Body of pancreas (tissue), 4 donors: ENCODE results near the gene TRAK1.

Experiments used
- POLR2A ChIP-seq, 3 donors: fragments of 450-650 bp; IDR thresholded peaks; one replicate each; pipeline ENCODE4 v1.6.1; 2016; ENCODE audit warnings: antibody characterized with exemption in 3 of 3, mild to moderate bottlenecking in 2 of 3
- TF ChIP-seq, protein P1 (sequence below), 7 experiments: fragments of 450-650 bp in 4 of 7; fragments of 200-600 bp in 3 of 7; sonication (generic) in 3 of 7; IDR thresholded peaks; one replicate each; pipeline ENCODE4 v1.5.1; 2016 to 2019; ENCODE audit warnings: antibody characterized with exemption in 7 of 7

DNA sequence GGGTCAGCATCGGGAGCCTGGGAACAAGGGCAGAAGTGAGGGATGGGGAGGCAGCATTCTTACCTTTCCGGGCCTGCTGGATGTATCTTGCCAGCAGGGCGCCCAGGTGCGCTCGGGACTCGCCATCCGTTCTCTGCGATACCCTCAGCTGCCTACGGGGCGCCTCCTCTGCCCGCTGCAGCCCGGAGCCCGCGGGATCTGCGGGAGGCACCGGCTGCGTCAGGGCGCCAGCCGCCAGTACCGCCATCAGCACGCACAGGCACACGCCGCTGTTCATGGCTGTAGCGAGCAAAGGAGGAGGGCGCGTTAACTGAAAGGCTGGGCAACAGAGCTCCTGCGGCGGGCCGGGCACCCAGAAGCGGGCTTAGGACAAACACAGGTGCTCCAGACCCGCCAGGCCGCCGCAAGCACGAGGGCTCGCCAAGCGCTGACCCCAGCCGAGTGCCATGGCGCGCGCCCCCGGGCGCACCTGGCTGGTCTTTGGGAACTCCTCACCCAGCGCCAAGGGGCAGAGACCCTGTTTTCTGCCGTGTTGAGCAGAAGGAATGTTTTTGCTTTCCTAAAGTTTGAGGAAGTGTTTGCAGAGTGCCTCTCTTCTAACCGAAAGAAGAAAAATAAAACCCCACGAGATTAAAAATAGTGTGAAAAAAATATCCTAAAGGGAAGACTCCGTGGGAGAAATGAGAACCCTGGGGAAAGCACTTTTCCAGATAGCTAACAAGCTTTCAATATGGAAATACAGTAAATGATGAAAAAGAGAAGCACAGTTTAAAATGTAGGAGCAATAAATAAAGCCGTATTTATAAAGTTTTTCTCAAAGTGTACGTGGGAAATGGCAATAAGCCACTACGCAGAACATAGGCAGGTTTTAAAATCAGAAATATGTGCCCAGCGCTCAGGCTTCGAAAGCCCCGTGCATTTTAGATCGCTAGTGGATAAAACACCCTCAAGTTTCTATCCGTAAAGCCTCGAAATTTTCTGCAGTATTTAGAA, 172.5 kb downstream of the TRAK1 start:
- TF ChIP-seq, protein P1, sequence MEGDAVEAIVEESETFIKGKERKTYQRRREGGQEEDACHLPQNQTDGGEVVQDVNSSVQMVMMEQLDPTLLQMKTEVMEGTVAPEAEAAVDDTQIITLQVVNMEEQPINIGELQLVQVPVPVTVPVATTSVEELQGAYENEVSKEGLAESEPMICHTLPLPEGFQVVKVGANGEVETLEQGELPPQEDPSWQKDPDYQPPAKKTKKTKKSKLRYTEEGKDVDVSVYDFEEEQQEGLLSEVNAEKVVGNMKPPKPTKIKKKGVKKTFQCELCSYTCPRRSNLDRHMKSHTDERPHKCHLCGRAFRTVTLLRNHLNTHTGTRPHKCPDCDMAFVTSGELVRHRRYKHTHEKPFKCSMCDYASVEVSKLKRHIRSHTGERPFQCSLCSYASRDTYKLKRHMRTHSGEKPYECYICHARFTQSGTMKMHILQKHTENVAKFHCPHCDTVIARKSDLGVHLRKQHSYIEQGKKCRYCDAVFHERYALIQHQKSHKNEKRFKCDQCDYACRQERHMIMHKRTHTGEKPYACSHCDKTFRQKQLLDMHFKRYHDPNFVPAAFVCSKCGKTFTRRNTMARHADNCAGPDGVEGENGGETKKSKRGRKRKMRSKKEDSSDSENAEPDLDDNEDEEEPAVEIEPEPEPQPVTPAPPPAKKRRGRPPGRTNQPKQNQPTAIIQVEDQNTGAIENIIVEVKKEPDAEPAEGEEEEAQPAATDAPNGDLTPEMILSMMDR (IDR thresholded peaks at IDR 0.05): no peak
- TF ChIP-seq POLR2A (IDR thresholded peaks at IDR 0.05): no peak
